HFFc6 (cell line): Measurements from ENCODE around the gene GMCL2. TPM values are rescaled to one million over a fixed set of nuclear protein-coding genes. Genes with fewer than 3 reads are reported as not detected.
"Not testable (repeated sequence)": the region's sequence is repeated elsewhere in the genome, so short reads cannot be mapped to it uniquely, and the experiment has no call there.

Experiments
- DNase-seq: peaks from one replicate; pipeline ENCODE4 v3.0.0-alpha.2; 2018
- H3K27ac Mint-ChIP-seq: 2 replicates; pipeline ENCODE4 v1.8.0; 2020; ENCODE audit warnings: mild to moderate bottlenecking, mixed read lengths
- H3K27me3 Mint-ChIP-seq: 2 replicates; pipeline ENCODE4 v1.8.0; 2021; ENCODE audit warnings: mild to moderate bottlenecking, moderate library complexity, mixed read lengths; ENCODE audit not compliant: insufficient read depth
- H3K36me3 Mint-ChIP-seq: 2 replicates; pipeline ENCODE4 v1.8.0; 2021; ENCODE audit warnings: low read depth, mixed read lengths
- H3K4me1 Mint-ChIP-seq: 2 replicates; pipeline ENCODE4 v1.8.0; 2020; ENCODE audit warnings: low read depth, mixed read lengths
- H3K4me3 Mint-ChIP-seq: 2 replicates; pipeline ENCODE4 v1.8.0; 2020; ENCODE audit warnings: mild to moderate bottlenecking, moderate library complexity, mixed read lengths
- H3K9me3 Mint-ChIP-seq: 2 replicates; pipeline ENCODE4 v1.8.0; 2020; ENCODE audit warnings: mild to moderate bottlenecking, mixed read lengths
- total RNA-seq, 6 experiments: library from RNA; stranded (reverse); fragmentation: NEBNext Ultra II Directional; extraction: Animal tissue kit (Norgen Biotek cat#: 25700); gene quantifications; 2 replicates in 1 of 6; 3 replicates in 5 of 6; pipeline ENCODE4 v1.2.3, GENCODE V29; 2021
- TF ChIP-seq, protein P1 (sequence below): fragments of 200-600 bp; sonication (generic); IDR thresholded peaks from 2 replicates; pipeline ENCODE4 v1.5.0; 2021; ENCODE audit warnings: antibody characterized with exemption, mild to moderate bottlenecking

The GMCL2 gene
- total RNA-seq, 6 experiments from 2014 or later, result not detected

DNA sequence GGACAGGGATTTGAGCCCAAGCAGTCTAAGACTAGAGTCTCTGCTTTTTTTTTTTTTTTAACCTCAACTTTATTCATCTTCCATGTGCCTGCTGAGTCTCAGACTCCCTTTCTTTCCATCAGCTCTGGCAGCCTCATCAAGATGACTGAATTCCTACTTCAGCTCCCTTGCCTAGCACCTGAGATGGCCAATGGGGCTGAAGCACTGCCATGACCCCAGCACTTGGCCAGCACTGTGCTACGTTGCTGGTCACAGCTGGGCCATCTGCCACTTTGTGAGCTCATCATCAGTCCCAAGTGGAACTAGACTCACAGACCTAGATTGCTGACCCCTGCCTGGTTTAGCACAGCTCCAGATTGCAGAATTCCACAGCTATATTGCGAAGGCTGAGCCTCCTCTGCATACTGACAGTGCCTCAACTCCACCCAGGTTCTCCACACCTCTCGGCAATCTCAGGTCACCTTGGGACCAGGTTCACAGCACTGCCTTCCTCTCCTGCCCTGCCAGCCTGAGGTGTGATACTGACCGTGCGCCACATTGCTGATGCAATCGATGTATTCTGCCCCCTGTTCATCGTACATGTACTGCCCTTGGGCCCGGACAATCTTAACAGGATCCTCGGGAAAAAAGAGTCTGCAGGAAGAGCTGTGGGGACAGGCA, 43.8 kb upstream of the GMCL2 start:
- DNase-seq, result peak; percentile 16
- Mint-ChIP-seq H3K36me3 (peaks cover 47% of the 10 kb centered on the region), H3K4me3 (peak overlapping the region; percentile 89), H3K27ac (peak overlapping the region; percentile 83), H3K9me3 (no peaks in the 10 kb centered on the region; the same call in 1 of the 2 replicates), H3K4me1 (peaks cover 39% of the 10 kb centered on the region), H3K27me3 (peaks cover 5% of the 10 kb centered on the region)
- TF ChIP-seq, protein P1, sequence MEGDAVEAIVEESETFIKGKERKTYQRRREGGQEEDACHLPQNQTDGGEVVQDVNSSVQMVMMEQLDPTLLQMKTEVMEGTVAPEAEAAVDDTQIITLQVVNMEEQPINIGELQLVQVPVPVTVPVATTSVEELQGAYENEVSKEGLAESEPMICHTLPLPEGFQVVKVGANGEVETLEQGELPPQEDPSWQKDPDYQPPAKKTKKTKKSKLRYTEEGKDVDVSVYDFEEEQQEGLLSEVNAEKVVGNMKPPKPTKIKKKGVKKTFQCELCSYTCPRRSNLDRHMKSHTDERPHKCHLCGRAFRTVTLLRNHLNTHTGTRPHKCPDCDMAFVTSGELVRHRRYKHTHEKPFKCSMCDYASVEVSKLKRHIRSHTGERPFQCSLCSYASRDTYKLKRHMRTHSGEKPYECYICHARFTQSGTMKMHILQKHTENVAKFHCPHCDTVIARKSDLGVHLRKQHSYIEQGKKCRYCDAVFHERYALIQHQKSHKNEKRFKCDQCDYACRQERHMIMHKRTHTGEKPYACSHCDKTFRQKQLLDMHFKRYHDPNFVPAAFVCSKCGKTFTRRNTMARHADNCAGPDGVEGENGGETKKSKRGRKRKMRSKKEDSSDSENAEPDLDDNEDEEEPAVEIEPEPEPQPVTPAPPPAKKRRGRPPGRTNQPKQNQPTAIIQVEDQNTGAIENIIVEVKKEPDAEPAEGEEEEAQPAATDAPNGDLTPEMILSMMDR, result no peak

DNA sequence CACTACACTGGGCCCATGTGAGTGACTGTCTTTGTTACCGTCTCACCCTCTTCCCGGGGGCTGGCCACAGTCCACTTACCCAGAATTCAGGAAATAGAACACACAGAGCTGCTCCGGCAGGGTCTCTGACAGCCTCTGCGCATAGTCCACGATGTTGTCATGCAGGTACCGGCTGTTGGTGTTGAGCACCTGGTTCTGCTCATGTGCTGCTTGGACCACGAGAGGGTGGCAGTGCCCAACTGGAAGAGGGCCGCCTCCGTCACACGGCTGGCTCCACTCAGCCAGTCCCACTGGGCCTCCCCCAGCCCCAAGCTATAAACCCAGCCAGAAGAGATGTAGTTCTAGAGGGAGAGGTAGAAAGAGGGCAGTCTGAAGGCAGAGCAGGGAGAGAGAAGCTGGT, 42.7 kb upstream of the GMCL2 start:
- no peak for DNase-seq
- Mint-ChIP-seq H3K36me3 (peaks cover 54% of the 10 kb centered on the region), H3K4me3 (peak overlapping the region; percentile 24; the same call in 1 of the 2 replicates), H3K27ac (no peak overlapping the region; the same call in 1 of the 2 replicates), H3K4me1 (peaks cover 39% of the 10 kb centered on the region), H3K9me3 (no peaks in the 10 kb centered on the region; the same call in 1 of the 2 replicates), H3K27me3 (peaks cover 3% of the 10 kb centered on the region)
- TF ChIP-seq, protein P1, result no peak

DNA sequence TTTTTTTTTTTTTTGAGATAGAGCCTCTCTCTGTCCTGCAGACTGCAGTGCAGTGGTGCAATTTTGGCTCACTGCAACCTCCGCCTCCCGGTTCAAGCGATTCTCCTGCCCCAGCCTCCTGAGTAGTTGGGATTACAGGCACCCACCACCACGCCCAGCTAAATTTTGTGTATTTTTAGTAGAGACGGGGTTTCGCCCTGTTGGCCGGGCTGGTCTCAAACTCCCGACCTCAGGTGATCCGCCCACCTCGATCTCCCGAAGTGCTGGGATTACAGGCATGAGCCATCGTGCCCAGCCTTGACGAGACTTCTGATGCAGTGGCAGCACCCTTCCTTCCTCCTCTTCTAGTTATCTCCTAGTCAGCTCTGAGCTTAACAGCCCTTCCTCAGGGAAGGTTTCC, 41.9 kb upstream of the GMCL2 start:
- H3K9me3 Mint-ChIP-seq, DNase-seq, H3K27ac Mint-ChIP-seq, H3K27me3 Mint-ChIP-seq: not testable (repeated sequence)
- peaks cover 56% of the 10 kb centered on the region for H3K36me3 Mint-ChIP-seq
- peak overlapping the region; percentile 26; the same call in 1 of the 2 replicates for H3K4me3 Mint-ChIP-seq
- peaks cover 39% of the 10 kb centered on the region for H3K4me1 Mint-ChIP-seq

DNA sequence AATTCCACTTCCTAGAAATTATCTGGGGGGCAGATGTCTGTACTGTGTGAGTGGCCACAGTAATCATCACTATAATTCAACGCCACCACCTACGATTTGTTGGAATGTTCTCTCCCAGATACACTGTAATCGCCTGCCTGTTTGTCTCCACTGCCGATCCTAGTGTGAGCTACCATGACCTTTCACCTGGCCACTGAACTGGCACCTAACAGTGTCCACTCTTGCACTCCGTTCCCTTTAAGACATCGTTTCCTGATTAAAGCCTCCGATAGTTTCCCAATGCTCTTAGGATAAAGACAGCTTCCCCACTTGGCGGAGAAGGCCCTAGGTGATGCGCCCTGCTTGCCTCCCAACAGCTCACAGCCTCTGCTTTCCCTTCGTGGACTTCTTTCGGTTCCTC, 41.4 kb upstream of the GMCL2 start:
- H3K36me3 Mint-ChIP-seq, result peaks cover 56% of the 10 kb centered on the region
- H3K27me3 Mint-ChIP-seq, result peaks cover 3% of the 10 kb centered on the region
- peaks cover 39% of the 10 kb centered on the region for H3K4me1 Mint-ChIP-seq
- no peak for DNase-seq
- TF ChIP-seq, protein P1, result no peak
- H3K9me3 Mint-ChIP-seq, result no peaks in the 10 kb centered on the region; the same call in 1 of the 2 replicates
- no peak overlapping the region for H3K4me3 Mint-ChIP-seq
- H3K27ac Mint-ChIP-seq, result no peak overlapping the region

DNA sequence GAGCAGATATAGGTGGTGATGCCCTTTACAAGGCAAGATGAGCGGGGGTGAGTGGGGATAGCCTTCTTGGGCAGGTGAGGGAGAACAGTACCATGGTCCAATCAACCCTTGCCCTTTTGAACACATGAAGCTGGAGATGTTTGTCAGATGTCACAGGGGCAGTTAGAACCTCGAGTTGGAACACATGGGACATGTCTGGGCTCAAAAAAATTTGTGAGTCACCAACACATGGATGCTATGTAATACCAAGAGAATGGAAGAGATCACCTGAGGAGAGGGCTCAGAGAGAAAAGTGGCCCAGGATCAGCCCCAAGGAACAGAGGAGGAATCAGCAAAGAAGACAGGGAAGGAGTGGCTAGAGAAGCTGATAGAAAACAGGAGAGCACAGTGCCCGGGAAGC, 40.8 kb upstream of the GMCL2 start:
- Mint-ChIP-seq H3K4me3 (no peak overlapping the region), H3K27me3 (peaks cover 3% of the 10 kb centered on the region), H3K9me3 (no peaks in the 10 kb centered on the region; the same call in 1 of the 2 replicates), H3K36me3 (peaks cover 61% of the 10 kb centered on the region), H3K4me1 (peaks cover 39% of the 10 kb centered on the region), H3K27ac (peak overlapping the region; percentile 52)
- no peak for DNase-seq
- TF ChIP-seq, protein P1, result no peak

DNA sequence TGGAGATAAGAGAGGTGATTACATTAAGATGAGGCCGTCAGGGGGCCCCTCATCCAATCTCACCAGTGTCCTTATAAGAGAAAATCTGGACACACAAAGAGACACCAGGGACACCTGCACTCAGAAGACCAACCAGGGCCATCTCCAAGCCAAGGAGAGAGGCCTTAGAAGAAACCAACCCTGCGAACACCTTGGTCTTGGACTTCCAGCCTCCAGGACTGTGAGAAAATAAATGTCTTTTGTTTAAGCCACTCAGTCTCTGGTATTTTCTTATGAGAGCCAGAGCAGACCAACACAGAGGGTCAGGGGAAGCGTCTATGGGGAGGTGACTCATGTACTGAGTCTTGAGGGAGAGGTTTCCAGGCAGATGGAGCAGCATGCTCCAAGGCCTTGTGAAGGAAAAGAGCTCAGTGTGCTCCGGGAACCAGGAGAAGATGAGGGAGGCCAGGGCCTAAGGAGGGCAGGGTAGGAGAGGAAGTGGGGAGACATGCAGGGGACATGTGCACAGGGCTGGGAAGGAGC, 40.0 kb upstream of the GMCL2 start:
- no peak overlapping the region for H3K4me3 Mint-ChIP-seq
- peaks cover 39% of the 10 kb centered on the region for H3K4me1 Mint-ChIP-seq
- DNase-seq, result no peak
- H3K36me3 Mint-ChIP-seq, result peaks cover 61% of the 10 kb centered on the region
- H3K27me3 Mint-ChIP-seq, result peaks cover 3% of the 10 kb centered on the region
- TF ChIP-seq, protein P1, result no peak
- no peaks in the 10 kb centered on the region; the same call in 1 of the 2 replicates for H3K9me3 Mint-ChIP-seq
- peak overlapping the region; percentile 52 for H3K27ac Mint-ChIP-seq
